NCI-H69 (cell line): ENCODE measurements around the gene POLR2L.

ENCODE experiments used
- DNase-seq: peaks from one replicate; lab custom pipeline; 2025; lab: John Stamatoyannopoulos, UW

POLR2L gene

DNA sequence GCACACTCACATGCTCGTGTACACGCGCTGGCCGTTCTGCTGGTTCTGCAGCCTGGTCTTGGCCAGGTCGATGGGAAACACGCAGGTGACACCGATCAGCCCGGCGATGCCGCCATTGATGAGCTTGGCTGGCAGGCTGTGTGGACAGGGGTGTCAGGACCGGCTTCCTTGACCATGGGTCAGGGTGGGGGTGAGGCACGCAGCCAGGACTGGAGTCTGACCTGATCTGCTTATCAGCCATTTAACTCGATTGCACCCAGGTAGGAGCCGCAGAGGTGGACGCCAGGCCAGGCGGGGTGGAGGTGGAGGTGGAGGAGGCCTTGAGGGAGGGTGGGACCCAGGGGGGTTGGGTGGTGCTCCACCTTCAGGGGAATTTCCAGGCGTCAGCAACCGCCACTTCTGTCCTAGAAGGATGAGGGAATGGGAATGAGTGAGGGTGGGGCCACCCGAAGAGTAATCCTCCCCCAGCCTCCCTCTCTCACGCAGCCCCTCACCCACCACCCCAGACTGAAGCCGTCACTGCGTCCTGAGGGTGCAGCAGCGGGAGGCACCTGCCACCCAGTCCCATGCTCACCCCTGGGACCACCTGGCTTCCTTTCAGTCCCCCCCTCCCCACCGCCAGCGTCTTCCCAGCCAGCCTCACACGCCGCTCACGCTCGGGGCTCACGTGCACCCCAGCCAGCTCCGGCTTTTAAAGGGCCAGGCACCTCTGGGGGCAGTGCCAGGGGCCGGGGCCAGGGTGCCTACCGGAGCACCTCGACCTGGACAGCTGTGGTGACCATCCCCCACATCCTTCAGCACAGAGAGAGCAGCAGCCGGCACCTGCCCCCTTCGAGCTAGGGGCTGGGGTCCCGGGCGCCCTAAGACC, 47.3 kb downstream of the POLR2L start:
- peak; percentile 38 for DNase-seq

DNA sequence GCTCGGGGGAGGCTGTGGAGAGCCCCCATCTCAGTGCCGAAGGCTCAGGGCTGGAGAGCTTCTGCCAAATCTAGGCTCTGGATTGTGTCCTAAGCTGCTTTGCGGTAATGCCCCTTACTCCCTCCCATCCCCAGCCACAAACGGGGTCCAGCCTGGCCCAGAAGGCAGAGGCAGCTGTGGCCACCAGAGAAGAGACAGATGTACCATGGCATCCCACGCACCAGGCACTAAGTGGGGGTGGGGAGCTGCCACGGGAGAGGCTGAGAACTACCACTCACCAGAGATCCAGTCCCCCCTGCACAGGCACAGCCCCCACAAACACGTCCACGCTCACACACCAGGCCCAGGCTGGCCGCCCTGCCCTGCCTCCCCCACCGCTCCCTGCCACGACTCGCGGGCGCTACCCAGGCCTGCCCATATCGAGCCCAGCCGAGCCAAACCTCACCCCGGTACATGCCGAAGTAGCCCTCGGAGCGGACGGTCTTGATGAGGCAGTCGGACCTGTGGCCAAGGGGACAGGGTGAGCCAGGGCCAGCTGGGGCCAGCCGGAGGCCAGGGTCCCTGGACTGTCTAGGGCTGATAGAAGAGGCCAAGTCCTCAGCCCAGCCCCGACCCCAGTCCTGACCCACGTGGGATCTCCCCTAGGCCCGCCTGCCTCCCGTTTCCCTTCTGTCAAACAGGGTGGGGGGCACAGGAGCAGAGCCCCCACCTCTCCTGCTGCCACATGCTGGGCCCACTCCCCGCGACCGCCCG, 48.1 kb downstream of the POLR2L start:
- no peak for DNase-seq

DNA sequence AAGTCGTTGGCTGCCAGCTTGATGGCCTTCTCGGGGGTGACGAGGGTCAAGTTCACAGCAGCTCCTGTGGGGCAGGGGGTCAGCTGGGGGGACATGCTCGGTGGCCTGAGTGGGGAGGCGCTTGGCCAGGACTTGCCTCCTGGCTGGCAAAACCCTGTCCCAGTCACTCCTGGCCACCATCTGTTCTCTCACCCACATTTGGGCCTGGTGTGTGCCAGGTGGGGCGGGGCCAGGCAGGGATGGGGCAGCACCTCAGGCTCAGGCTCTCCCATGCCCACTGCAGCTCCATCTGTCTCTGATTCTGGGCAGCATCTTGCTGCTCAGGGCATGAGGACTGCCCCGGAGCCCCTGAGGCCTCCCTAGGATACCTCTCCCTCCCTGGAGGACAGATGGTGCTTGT, 48.8 kb downstream of the POLR2L start:
- DNase-seq = peak; percentile 56

DNA sequence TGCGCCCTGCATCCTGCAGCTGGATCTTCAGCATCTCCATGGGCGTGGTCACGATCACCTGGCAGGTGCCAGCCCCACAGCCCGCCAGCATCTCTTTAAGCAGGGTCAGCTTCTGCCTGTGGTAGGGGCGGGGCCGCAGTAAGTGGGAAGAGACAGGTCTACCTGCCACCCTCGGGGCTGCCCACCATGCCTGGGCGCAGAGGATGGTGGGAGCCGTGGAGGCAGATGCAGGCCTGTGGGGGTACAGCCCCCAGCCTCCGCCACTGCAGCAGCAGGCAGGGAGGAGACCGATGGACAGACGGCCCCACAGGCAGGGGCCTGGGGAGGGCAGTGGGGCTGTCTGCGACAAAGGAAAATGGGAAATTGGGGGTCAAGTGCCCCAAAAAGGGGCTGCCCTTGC, 49.5 kb downstream of the POLR2L start:
- DNase-seq = no peak

DNA sequence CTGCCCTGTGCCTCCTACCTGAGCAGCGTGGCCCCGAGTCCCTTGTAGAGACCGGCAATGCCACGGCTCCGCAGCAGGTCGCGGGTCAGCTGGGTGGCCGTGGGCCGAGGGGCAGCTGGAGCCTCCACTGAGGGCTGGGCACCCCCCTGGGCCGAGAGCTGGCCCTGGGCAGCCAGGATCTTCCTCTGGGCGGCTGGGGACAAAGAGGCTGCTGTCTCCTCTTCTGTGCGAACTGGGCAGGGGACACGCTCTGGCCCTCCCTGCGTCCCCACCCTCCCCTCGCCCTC, 49.9 kb downstream of the POLR2L start:
- DNase-seq = no peak

DNA sequence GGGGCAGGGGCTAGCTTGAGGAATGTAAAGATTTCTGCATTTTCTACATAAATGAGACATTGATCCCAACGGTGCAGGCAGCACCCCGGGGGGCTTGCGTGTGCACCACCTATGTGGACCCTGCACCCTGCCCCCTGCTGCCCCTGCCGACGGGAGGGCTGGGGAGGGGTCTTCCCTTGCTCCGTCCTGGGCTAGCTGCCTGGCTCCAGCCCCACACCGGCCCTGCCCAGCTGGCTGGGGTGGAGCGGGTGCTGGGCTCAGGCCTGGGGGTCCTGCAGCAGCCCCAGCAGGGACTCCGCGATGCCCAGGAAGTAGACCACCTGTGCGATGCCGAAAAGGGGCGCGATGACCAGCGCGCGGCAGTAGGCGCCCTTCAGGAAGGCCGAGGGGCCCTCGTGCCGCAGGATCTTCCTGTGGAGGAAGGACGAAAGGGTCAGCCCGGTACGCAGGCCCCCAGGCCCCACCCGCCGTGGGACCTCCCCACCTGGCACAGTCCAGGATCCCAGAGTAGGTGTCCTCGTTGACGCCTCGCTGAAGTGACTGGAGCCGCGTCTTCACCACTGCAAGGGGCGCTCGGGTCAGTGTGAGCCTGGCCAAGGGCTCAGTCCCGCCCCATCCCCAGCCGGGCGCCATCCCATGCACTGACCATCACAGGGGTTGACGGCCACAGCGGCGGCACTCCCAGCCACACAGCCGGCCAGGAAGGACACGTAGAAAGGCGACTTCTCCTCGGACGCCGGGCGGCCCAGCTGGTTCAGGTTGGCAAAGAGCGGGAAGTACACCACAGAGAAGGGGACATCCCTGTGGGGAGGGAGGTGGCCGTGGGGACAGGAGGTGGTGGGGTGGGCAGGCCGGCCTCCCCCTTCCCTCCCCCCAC, 50.4 kb downstream of the POLR2L start:
- DNase-seq = no peak

DNA sequence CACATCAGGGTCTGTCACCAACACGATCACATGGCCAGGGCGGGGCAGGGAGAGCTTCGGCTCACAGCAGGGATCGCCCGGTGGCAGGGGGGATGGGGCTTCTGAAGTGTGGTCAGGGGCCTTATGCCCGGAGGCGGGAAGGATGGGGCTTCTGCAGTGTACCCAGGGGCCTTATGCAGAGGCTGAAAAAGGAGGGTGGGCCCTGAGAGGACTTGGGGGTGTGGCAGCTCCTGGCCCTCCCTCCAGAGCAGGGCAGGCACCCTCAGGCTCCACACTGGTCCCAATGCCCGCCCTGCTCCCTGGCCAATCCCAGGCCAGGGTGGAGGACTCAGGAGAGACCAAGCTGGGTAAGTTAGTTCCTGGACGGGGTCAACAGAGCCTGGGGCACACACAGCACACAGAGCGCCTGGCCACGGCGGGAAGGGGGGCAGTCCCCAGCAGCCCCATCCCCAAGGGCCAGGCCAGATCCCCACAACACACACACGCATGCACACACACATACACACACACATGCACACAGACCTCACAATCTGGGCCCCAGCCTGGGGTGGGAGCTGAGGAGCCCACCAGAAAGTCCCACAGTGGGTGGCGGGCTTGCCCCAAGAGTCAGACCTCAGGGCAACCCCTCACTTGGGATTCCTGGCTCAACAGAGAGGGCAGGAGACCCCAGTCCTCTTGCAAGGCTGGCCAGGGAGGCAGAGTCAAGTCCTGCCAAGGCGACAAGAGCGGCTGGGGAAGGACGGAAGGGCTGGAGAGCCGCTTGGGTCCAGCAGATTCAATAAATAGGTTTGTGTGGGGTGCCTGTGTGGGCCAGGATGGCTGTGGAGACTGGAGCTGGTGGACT, 51.4 kb downstream of the POLR2L start:
- peak; percentile 44 for DNase-seq

DNA sequence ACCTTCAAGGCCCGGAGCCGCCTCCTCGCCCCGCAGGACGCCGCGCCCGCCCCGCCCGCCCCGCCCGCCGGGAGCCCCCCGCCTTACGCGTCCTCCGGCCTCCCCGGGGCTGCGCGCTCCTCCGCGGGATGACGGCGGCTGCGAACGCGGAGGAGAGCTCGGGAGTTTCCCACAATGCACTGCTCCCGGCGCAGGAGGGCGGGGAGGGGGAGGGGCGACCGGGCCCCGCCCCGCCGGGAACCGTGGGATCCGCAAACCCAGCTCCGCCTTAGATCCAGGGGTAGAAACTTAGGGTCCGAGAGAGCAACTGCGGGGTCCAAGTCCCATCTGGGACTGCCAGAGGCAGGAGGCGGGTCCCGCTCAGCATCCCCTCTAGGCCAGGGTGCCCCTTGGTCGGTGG, 52.4 kb downstream of the POLR2L start, which contains the start of gene CEND1:
CEND1 (minus strand) TSS at position 148 of the 400 bp plus-strand sequence. CDS start 1,514 bp downstream, outside the sequence.
- peak; percentile 64 for DNase-seq
